ENCODE results near the gene VPS13C.

VPS13C gene

GRCh38 chr15:61807281-61807929, 252.8 kb downstream of the VPS13C start:
- DNase-seq, result no peak
